Activated B cell treated with CpG ODN at 0.5 μM for 24 hours (primary cell): ENCODE measurements around the gene PJVK. TPM values are rescaled to one million over a fixed set of nuclear protein-coding genes. Genes with fewer than 3 reads are reported as not detected.
"Not testable (repeated sequence)": the region's sequence is repeated elsewhere in the genome, so short reads cannot be mapped to it uniquely, and the experiment has no call there.

ENCODE experiments used
- ATAC-seq: fragments of 200-7000 bp; cut with Tn5 transposase; one replicate; pipeline ENCODE4 v1.10.0; 2021; ENCODE audit warnings: low read depth, mild to moderate bottlenecking, moderate library complexity
- CTCF ChIA-PET: fragments of 350-600 bp; sonication (Branson Sonifier 250); formaldehyde crosslinking; loops from one replicate; lab custom pipeline; 2021; ENCODE audit warnings: antibody characterized with exemption; lab: Charles Lee
- POLR2A ChIA-PET: fragments of 350-600 bp; sonication (Branson Sonifier 250); formaldehyde crosslinking; loops from one replicate; lab custom pipeline; 2021; ENCODE audit warnings: antibody characterized with exemption; lab: Charles Lee
- DNase-seq: peaks from one replicate; pipeline ENCODE4 v3.0.0; 2022
- H3K27ac Mint-ChIP-seq: one replicate; pipeline ENCODE4 v1.8.0; 2020; ENCODE audit warnings: mixed read lengths
- H3K27me3 Mint-ChIP-seq: one replicate; pipeline ENCODE4 v1.8.0; 2021; ENCODE audit warnings: mixed read lengths
- H3K36me3 Mint-ChIP-seq: one replicate; pipeline ENCODE4 v1.8.0; 2021; ENCODE audit warnings: low read depth, mixed read lengths
- H3K4me1 Mint-ChIP-seq: one replicate; pipeline ENCODE4 v1.8.0; 2021; ENCODE audit warnings: mixed read lengths
- H3K4me3 Mint-ChIP-seq: one replicate; pipeline ENCODE4 v1.8.0; 2020; ENCODE audit warnings: mild to moderate bottlenecking, mixed read lengths
- H3K9me3 Mint-ChIP-seq: one replicate; pipeline ENCODE4 v1.8.0; 2020; ENCODE audit warnings: mixed read lengths
- intact Hi-C: fragments of 100-400 bp; cut with micrococcal nuclease; formaldehyde crosslinking; loops from one replicate; pipeline ENCODE4 v1.15.1; 2024
- total RNA-seq: library from RNA; stranded (reverse); gene quantifications from 2 replicates; pipeline ENCODE4 v1.2.3, GENCODE V29; 2022
- TF ChIP-seq, protein P1 (sequence below): fragments of 200-600 bp; IDR thresholded peaks from one replicate; pipeline ENCODE4 v1.8.0; 2022; ENCODE audit warnings: antibody characterized with exemption, mild to moderate bottlenecking

Gene PJVK
- total RNA-seq, 1 donor from 2014 or later, result 3.1 TPM

DNA sequence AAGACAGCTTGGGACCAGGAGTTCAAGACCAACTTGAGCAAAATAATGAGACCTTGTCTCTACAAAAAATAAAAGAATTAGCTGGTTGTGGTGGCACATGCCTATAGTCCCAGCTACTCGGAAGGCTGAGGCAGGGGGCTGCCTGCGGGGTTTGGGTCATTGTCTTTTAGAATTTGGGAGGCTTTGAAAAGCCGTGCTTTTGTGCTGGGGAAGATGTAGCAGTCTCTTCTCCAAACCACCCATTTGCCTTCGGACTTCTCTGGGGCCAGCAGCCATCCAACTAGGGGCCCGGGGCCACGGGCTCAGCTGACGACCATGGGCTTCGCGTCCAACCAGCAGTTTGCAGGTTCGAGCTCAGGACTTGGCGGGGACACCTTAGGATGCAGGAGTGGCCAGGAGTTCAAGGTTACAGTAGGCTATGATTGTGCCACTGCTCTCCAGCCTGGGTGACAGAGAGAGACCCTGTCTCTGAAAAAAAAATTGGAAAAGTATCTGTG is 6.3 kb downstream of the PJVK start:
- Mint-ChIP-seq H3K27me3 (no peaks in the 10 kb centered on the region), H3K36me3 (no peaks in the 10 kb centered on the region), H3K4me1 (peaks cover under 1% of the 10 kb centered on the region), H3K27ac (no peak overlapping the region), H3K4me3 (no peak overlapping the region), H3K9me3 (no peaks in the 10 kb centered on the region)
- TF ChIP-seq, protein P1, sequence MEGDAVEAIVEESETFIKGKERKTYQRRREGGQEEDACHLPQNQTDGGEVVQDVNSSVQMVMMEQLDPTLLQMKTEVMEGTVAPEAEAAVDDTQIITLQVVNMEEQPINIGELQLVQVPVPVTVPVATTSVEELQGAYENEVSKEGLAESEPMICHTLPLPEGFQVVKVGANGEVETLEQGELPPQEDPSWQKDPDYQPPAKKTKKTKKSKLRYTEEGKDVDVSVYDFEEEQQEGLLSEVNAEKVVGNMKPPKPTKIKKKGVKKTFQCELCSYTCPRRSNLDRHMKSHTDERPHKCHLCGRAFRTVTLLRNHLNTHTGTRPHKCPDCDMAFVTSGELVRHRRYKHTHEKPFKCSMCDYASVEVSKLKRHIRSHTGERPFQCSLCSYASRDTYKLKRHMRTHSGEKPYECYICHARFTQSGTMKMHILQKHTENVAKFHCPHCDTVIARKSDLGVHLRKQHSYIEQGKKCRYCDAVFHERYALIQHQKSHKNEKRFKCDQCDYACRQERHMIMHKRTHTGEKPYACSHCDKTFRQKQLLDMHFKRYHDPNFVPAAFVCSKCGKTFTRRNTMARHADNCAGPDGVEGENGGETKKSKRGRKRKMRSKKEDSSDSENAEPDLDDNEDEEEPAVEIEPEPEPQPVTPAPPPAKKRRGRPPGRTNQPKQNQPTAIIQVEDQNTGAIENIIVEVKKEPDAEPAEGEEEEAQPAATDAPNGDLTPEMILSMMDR, result no peak
- CTCF ChIA-PET, result no interaction called here
- DNase-seq (no peak), ATAC-seq (no peak)
- intact Hi-C loops, result loop anchor here (10.0 kb wide), 2 partner anchors 807 to 1123 kb away; partner anchors contain the start of gene SESTD1
- POLR2A ChIA-PET, result no interaction called here

- TF ChIP-seq, protein P1, result no peak
- no peak overlapping the region for H3K4me3 Mint-ChIP-seq
- ChIA-PET CTCF (no interaction called here), POLR2A (interaction anchor here (1.7 kb wide), 1 partner anchor 18 kb away, joined by 9 read pairs; the partner anchor contains the start of genes PJVK and PRKRA)
- DNase-seq (no peak), ATAC-seq (no peak)
- H3K27ac Mint-ChIP-seq, result no peak overlapping the region
- H3K4me1 Mint-ChIP-seq, result no peaks in the 10 kb centered on the region
- H3K36me3 Mint-ChIP-seq, result peaks cover 10% of the 10 kb centered on the region
- H3K9me3 Mint-ChIP-seq, result no peaks in the 10 kb centered on the region
- no peaks in the 10 kb centered on the region for H3K27me3 Mint-ChIP-seq
- intact Hi-C loops, result no loop called here
These were observed 18.2 kb downstream of the PJVK start for GRCh38 chr2:178469219-178469849.

DNA sequence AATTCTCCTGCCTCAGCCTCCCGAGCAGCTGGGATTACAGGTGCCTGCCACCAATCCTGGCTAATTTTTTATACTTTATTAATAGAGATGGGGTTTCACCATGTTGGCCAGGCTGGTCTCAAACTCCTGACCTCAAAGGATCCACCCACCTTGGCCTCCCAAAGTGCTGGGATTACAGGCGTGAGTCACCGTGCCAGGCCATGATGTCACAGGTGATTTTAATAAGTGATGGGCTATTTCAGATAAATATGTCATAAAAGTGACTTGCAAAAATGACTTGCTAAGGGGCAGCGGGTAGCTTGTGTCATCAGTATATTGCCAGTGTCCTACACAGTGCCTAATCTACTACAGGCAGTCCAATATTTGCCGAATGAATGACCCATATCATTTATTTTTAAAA is 20.1 kb downstream of the PJVK start:
- CTCF ChIA-PET, H3K27me3 Mint-ChIP-seq, H3K4me1 Mint-ChIP-seq, H3K4me3 Mint-ChIP-seq, H3K9me3 Mint-ChIP-seq, ATAC-seq, H3K27ac Mint-ChIP-seq, intact Hi-C loops, DNase-seq: not testable (repeated sequence)
- peaks cover 10% of the 10 kb centered on the region for H3K36me3 Mint-ChIP-seq
- POLR2A ChIA-PET, result interaction anchor here (0.7 kb wide), 1 partner anchor 96 kb away, joined by 3 read pairs; no protein-coding TSS in a partner anchor

DNA sequence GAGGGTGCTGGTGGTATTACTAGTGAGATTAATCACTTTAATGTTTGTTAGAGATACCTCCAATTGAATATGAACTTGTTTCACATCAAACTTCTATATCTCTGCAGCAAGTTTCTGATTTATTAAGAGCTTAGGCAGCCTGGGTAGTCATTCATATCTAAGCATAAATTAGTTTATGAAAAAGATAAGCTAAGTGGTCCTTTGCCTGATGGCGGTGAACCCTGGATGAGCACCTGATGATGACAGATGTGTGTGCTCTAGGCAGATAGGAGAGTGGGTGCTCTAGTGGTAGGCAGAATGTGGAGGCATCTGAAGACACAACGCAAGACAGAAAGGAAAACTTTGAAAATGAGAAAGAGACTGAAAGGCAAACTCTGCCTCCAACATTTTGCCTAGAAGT is 22.2 kb downstream of the PJVK start:
- intact Hi-C loops, result no loop called here
- H3K36me3 Mint-ChIP-seq, result peaks cover 4% of the 10 kb centered on the region
- no peak overlapping the region for H3K27ac Mint-ChIP-seq
- CTCF ChIA-PET, result interaction anchor here (1.0 kb wide), 1 partner anchor 59 kb away, joined by 3 read pairs; no protein-coding TSS in a partner anchor
- DNase-seq, result no peak
- no peaks in the 10 kb centered on the region for H3K9me3 Mint-ChIP-seq
- no peak for ATAC-seq
- POLR2A ChIA-PET, result interaction anchor here (1.0 kb wide), 1 partner anchor 22 kb away, joined by 3 read pairs; the partner anchor contains the start of genes PJVK and PRKRA
- H3K27me3 Mint-ChIP-seq, result no peaks in the 10 kb centered on the region
- H3K4me3 Mint-ChIP-seq, result no peak overlapping the region
- peaks cover 6% of the 10 kb centered on the region for H3K4me1 Mint-ChIP-seq
- TF ChIP-seq, protein P1, result no peak

DNA sequence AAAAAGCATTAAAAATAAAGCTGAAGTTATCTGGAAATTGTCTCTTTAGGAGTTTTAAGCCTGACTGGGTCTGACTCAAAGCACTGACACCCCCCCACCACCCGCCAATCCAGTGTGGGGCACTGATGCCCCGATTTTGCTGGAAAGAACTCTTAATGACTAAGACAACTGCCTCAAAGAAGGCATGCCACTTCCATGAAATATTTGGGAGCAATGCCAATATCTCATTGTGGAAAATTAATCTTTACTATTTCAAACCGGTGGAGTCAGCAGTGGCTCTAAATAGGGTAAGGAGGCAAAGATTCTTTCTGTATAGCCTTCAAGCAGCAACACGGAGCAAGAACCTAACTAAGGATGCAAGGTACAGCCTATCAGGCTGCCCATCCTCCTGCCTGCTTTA is 22.8 kb downstream of the PJVK start:
- H3K36me3 Mint-ChIP-seq, result peaks cover 7% of the 10 kb centered on the region
- no peaks in the 10 kb centered on the region for H3K9me3 Mint-ChIP-seq
- ChIA-PET CTCF (interaction anchor here (1.0 kb wide), 1 partner anchor 59 kb away, joined by 3 read pairs; no protein-coding TSS in a partner anchor), POLR2A (interaction anchor here (1.0 kb wide), 1 partner anchor 23 kb away, joined by 3 read pairs; the partner anchor contains the start of genes PJVK and PRKRA)
- intact Hi-C loops, result no loop called here
- ATAC-seq (no peak), DNase-seq (no peak)
- H3K27ac Mint-ChIP-seq, result no peak overlapping the region
- H3K4me3 Mint-ChIP-seq, result no peak overlapping the region
- H3K27me3 Mint-ChIP-seq, result no peaks in the 10 kb centered on the region
- peaks cover 9% of the 10 kb centered on the region for H3K4me1 Mint-ChIP-seq
- TF ChIP-seq, protein P1, result no peak
